Activated CD4-positive, alpha-beta T cell treated with anti-CD3 and anti-CD28 coated beads, Interleukin-2, amount 10 ng/mL, durations not matched to agents 7 days and 5 days (primary cell): Measurements from ENCODE around the gene SOX11. TPM values are rescaled to one million over a fixed set of nuclear protein-coding genes. Genes with fewer than 3 reads are reported as not detected.

Source experiments
- CTCF ChIA-PET: fragments of 350-600 bp; sonication (Branson Sonifier 250); formaldehyde crosslinking; loops from one replicate; lab custom pipeline; 2021; ENCODE audit warnings: antibody characterized with exemption; lab: Charles Lee
- POLR2A ChIA-PET: fragments of 350-600 bp; sonication (Branson Sonifier 250); formaldehyde crosslinking; loops from one replicate; lab custom pipeline; 2021; ENCODE audit warnings: antibody characterized with exemption; lab: Charles Lee
- DNase-seq: peaks from one replicate; pipeline ENCODE4 v3.0.0-alpha.2; 2020
- H3K27ac Mint-ChIP-seq: one replicate; pipeline ENCODE4 v1.8.0; 2021; ENCODE audit warnings: mild to moderate bottlenecking, moderate library complexity, mixed read lengths
- H3K27me3 Mint-ChIP-seq: one replicate; pipeline ENCODE4 v1.8.0; 2021; ENCODE audit warnings: mixed read lengths
- H3K36me3 Mint-ChIP-seq: one replicate; pipeline ENCODE4 v1.8.0; 2021; ENCODE audit warnings: low read depth, mixed read lengths
- H3K4me1 Mint-ChIP-seq: one replicate; pipeline ENCODE4 v1.8.0; 2021; ENCODE audit warnings: mixed read lengths
- H3K4me3 Mint-ChIP-seq: one replicate; pipeline ENCODE4 v1.8.0; 2021; ENCODE audit warnings: mild to moderate bottlenecking, moderate library complexity, mixed read lengths
- H3K9me3 Mint-ChIP-seq: one replicate; pipeline ENCODE4 v1.8.0; 2021; ENCODE audit warnings: mixed read lengths
- total RNA-seq, 2 experiments: library from RNA; stranded (reverse); gene quantifications; one replicate each; pipeline ENCODE4 v1.2.3, GENCODE V29; 2021

SOX11 gene
- total RNA-seq, 2 experiments from 2014 or later: not detected

DNA sequence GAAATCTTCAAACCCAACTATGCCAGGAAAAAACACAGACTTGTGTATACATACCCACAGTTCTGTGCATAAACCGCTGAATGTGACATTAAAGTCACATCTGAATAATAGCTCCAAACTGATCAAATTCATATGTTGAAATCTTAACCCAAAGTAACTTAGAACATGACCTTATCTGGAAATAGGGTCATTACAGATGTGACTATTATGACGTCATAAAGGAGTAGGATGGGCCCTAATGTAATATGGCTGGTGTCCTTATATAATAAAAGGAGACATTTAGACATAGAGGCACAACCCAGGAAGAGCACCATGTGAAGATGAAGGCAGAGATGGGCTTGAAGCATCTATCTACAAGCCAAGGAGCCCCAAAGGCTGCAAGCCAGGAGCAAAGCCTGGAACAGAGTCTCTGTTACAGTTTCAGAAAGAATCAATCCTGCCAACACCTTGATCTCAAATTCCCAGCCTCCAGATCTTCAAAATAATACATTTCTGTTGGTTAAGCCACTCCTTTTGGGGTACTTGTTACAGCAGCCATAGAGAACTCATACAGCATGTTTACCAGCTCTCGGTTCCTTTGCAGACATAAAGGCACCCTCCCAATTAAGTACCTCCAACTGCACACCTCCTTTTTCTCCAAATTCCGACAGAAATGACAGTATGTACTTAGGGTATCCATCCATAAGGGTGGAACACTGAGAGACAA, 27.6 kb downstream of the SOX11 start:
- H3K9me3 Mint-ChIP-seq: peaks cover 10% of the 10 kb centered on the region
- no peak overlapping the region for H3K27ac Mint-ChIP-seq
- H3K4me3 Mint-ChIP-seq: no peak overlapping the region
- H3K27me3 Mint-ChIP-seq: no peaks in the 10 kb centered on the region
- CTCF ChIA-PET: no interaction called here
- POLR2A ChIA-PET: no interaction called here
- H3K36me3 Mint-ChIP-seq: no peaks in the 10 kb centered on the region
- DNase-seq: no peak
- no peaks in the 10 kb centered on the region for H3K4me1 Mint-ChIP-seq

DNA sequence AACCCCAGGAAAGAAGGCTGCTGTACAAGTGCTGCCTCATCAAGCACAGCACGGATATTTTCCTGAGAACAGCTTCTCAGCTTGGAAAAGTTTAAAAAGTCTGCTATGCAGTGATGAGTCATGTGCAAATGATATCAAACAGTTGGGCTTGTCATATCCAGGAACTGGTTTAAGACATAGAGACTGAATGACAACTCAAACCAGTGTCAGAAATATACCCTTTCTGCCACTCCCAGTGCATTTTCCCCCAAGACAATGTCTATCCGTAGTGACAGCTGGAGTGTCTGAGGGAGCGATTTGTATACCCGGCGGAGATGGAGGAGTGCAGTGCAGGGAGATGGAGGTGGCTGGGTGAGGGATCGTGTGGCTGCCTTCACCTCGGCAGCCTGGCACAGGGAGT, 28.2 kb downstream of the SOX11 start:
- POLR2A ChIA-PET: no interaction called here
- Mint-ChIP-seq H3K27ac (no peak overlapping the region), H3K9me3 (peaks cover 10% of the 10 kb centered on the region), H3K27me3 (peaks cover 2% of the 10 kb centered on the region), H3K36me3 (no peaks in the 10 kb centered on the region), H3K4me3 (no peak overlapping the region), H3K4me1 (no peaks in the 10 kb centered on the region)
- CTCF ChIA-PET: no interaction called here
- no peak for DNase-seq

DNA sequence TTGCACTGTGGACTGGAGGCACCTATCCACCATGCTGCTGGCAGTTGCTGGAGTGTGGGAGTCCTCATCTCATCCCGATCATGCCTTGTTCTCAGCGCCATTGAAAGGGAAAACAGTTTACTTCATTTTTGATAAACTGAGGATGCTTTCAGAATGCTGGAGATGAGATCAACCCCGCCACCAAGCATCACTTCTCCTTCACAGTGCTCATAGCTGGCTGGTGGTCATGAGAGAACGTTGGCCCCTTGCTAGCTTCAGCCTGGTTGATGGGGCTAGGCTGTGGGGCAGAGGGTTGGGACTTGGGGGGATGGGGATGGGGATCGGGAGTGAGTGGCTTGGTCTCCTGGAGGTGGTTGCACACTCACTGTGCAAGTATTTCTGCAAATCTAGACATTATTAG, 30.1 kb downstream of the SOX11 start:
- ChIA-PET POLR2A (no interaction called here), CTCF (no interaction called here)
- Mint-ChIP-seq H3K9me3 (peaks cover 10% of the 10 kb centered on the region), H3K4me3 (no peak overlapping the region), H3K36me3 (no peaks in the 10 kb centered on the region), H3K4me1 (no peaks in the 10 kb centered on the region), H3K27ac (no peak overlapping the region), H3K27me3 (peaks cover 13% of the 10 kb centered on the region)
- DNase-seq: no peak

DNA sequence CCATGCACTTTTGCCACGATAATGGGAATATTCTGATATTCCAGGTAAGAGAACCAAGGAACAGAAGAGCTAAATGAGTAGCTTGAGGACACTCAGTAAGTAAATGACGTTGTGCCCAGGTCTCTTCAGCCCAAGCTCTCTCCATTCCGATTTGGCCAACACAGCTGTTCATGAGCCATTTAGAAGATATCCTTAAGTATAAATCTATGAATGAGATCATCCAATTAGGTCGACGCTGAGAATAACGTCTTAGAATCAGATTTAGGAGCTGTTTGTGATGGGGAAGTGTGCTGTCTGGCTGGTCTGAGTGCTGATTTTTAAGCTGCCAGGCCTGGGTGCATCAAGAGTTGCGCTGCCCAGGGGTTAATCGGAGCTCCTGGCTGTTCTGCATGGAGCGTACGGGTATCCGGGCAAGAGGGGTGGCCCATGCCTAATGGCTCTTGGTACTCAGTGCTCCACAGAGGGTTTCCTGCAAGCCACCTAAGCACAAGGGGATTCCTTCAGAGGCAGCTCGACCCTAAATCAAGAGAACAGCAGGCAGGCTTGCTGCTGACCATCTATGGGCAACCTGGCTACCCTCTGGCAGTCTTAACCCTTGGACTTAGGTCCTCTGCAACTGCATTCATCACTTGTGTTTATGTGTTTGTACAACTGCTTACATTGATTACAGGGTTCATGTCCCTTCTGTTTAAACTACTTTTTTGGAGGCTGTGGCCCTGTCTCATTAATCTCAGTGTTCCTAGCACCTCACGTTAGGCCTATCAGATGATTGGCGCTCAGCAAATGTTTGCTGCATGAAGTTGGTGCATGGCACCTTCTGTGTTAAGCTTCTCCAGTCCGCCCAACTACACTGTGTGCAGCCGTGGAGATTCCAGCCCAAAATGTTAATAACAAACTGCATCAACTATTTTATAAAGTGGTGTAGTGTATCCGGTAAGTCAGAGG, 31.9 kb downstream of the SOX11 start:
- no peak for DNase-seq
- no peaks in the 10 kb centered on the region for H3K4me1 Mint-ChIP-seq
- H3K27me3 Mint-ChIP-seq: peaks cover 13% of the 10 kb centered on the region
- ChIA-PET CTCF (no interaction called here), POLR2A (no interaction called here)
- no peak overlapping the region for H3K4me3 Mint-ChIP-seq
- no peak overlapping the region for H3K27ac Mint-ChIP-seq
- H3K9me3 Mint-ChIP-seq: peaks cover 4% of the 10 kb centered on the region
- H3K36me3 Mint-ChIP-seq: no peaks in the 10 kb centered on the region

DNA sequence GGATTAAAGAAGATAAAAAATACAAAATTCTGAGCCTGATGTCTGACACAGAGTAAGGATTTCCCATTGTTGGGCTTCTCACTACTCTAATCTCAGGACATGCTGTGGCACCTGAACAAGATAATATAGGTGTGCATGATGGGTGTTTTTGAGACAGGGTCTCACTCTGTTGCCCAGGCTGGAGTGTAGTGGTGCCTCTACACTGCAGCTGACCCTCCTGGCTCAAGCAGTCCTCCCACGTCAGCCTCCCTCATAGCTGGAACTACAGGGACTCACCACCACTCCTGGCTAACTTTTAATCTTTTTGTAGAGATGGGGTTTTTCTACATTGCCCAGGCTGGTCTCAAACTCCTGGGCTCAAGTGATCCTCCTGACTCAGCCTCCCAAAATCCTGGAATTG, 32.9 kb downstream of the SOX11 start:
- no peak overlapping the region for H3K27ac Mint-ChIP-seq
- H3K27me3 Mint-ChIP-seq: peaks cover 13% of the 10 kb centered on the region
- DNase-seq: no peak
- peaks cover 3% of the 10 kb centered on the region for H3K9me3 Mint-ChIP-seq
- H3K36me3 Mint-ChIP-seq: no peaks in the 10 kb centered on the region
- no peaks in the 10 kb centered on the region for H3K4me1 Mint-ChIP-seq
- POLR2A ChIA-PET: no interaction called here
- CTCF ChIA-PET: no interaction called here
- no peak overlapping the region for H3K4me3 Mint-ChIP-seq

DNA sequence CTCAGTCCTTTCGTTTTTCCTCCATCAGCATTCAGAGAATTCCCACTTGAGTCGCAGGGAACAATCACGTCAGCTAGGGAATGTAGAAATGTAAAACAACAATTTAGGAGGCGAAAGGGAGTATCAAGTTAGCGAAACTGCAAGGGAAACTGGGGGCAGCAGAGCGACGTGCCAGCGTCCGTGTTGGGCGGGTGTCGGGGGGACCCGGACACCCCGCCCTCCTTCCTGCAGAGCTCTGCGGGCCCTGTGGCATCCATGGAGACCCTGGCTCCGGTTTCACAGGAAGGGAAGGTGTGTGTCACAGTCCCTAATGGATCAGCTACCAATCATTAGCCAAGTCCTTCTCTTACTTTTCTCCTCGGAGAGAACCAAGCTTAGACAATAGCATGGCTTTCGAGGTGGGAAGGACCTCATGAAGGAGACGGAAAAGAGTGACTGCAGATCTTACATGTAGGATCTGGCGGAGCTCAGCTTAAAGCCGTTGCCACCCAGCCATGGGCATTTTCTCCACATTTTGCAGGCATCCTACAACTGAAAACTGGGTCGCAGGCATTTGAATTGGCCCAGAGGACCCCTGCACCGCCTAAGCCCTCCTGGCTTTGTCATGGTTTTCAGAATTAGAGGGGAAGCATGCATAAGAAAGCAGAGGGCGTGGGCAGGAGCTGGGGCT, 33.7 kb downstream of the SOX11 start:
- POLR2A ChIA-PET: no interaction called here
- H3K4me3 Mint-ChIP-seq: no peak overlapping the region
- no peaks in the 10 kb centered on the region for H3K9me3 Mint-ChIP-seq
- no peak for DNase-seq
- CTCF ChIA-PET: no interaction called here
- peaks cover 13% of the 10 kb centered on the region for H3K27me3 Mint-ChIP-seq
- H3K27ac Mint-ChIP-seq: no peak overlapping the region
- H3K4me1 Mint-ChIP-seq: no peaks in the 10 kb centered on the region
- no peaks in the 10 kb centered on the region for H3K36me3 Mint-ChIP-seq

DNA sequence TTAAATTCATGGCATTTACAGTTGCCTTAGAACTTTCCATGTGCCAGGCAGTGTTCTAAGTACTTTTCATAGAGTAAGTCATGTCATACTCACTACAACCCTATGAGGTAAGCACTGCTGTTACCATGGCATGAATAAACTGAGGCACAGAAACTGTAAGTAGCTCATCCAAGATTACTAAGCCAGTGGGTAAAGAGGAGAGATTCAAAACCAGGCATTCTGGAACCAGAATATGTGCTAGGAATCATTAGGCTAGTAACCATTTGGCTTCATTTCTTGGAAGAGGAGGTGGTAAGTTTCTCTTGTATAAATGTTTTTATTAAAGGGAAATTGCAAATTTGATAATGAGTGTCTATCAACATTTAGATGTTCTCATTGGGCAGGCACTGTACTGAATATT, 35.1 kb downstream of the SOX11 start:
- Mint-ChIP-seq H3K36me3 (no peaks in the 10 kb centered on the region), H3K27ac (no peak overlapping the region), H3K4me3 (no peak overlapping the region), H3K4me1 (no peaks in the 10 kb centered on the region), H3K27me3 (peaks cover 13% of the 10 kb centered on the region), H3K9me3 (no peaks in the 10 kb centered on the region)
- no peak for DNase-seq
- ChIA-PET CTCF (no interaction called here), POLR2A (no interaction called here)

DNA sequence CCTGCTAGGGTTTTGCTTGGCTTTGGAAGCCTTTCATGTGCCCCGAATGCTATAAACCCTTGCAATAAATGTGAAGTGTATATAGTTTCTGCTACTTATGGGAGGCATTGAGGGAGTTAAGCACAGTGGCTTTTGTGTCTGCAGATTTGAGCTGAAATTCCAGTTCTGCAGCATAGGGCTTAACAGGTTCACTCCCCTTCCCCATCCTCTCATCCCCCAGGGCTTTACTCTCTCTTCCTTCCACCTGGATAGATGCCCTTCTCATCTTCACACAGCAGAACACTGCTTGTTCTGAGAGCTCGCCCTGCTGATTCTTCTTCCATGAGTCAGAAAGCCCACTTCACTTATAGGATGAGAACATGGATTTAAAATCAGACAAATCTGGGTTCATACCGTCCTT, 37.2 kb downstream of the SOX11 start:
- no peaks in the 10 kb centered on the region for H3K4me1 Mint-ChIP-seq
- no peak for DNase-seq
- no peaks in the 10 kb centered on the region for H3K9me3 Mint-ChIP-seq
- H3K27ac Mint-ChIP-seq: no peak overlapping the region
- H3K36me3 Mint-ChIP-seq: no peaks in the 10 kb centered on the region
- POLR2A ChIA-PET: no interaction called here
- H3K4me3 Mint-ChIP-seq: no peak overlapping the region
- CTCF ChIA-PET: no interaction called here
- peaks cover 13% of the 10 kb centered on the region for H3K27me3 Mint-ChIP-seq

DNA sequence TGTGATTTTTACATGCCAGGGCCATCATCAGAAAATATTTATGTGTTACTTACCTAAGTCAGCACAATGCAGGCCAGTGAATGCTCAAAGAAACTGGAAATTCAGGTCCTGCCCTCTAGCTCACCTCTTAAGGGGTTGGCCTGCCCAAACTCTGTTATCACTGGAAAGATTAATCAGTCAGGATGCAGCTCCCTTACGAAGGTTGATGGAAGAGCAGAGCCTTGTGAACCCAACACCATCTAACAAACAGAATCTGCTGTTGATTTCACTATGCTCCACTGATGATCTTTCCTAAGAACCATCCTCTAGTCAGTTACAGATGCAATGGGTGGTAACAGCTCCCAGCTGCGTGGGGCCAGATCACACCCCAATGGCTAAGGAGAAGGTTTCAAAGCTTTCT, 38.2 kb downstream of the SOX11 start:
- ChIA-PET POLR2A (no interaction called here), CTCF (no interaction called here)
- no peaks in the 10 kb centered on the region for H3K9me3 Mint-ChIP-seq
- H3K4me3 Mint-ChIP-seq: no peak overlapping the region
- peaks cover 11% of the 10 kb centered on the region for H3K27me3 Mint-ChIP-seq
- H3K4me1 Mint-ChIP-seq: no peaks in the 10 kb centered on the region
- H3K36me3 Mint-ChIP-seq: no peaks in the 10 kb centered on the region
- no peak for DNase-seq
- no peak overlapping the region for H3K27ac Mint-ChIP-seq

DNA sequence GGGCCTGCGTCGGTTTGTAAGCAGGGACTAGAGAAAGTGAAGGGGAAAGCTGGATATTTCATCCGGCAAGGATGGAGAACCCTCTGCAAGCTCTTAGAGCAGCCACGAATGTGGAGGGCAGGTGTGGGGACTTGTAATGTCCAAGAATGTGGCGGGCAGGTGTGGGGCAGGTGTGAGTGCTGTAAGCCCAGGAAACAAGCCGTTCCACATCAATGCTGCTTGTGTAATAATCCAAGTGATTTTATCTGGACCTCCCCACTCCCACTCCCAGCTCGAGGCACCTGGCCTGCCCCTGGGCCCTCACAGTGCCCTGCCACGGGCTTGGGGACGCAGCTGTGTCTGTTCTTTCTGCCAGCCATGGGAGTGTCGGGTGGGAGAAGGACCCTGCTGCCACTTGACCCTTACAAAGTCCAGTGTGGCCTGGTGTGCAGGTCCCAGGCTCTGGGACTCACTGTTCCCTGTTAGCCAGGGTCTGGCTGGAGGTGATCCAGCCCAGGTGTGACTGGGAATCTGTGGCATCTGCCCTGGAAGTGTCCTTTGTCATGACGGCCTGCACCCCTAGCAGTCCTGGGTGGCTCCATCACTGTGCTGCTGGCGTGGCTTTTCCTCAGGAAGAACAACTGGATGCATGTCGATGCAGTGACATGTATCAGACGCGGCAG, 42.8 kb downstream of the SOX11 start:
- H3K4me3 Mint-ChIP-seq: no peak overlapping the region

DNA sequence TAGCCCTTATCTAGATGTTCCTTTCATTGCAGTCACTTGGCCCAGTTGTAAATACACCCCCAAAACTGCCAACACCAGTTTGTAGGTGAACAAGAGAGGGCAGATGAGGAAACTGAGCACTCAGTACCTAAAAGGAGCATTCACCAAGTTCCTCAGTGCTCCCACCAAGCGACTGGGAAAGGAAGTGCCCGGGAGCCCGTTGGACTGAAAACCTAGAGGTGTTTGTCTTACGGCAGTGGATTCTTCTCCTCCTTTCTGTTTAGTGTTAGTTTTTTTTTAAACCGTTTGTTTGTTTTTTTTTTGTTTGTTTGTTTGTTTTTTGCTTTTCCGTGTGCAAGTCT, 43.3 kb downstream of the SOX11 start:
- Mint-ChIP-seq H3K4me1 (no peaks in the 10 kb centered on the region), H3K4me3 (no peak overlapping the region), H3K27ac (no peak overlapping the region), H3K36me3 (no peaks in the 10 kb centered on the region), H3K9me3 (no peaks in the 10 kb centered on the region), H3K27me3 (no peaks in the 10 kb centered on the region)
- ChIA-PET POLR2A (no interaction called here), CTCF (no interaction called here)
- DNase-seq: no peak

More for the DNA sequence above, 42.8 kb downstream of the SOX11 start:
- no peak overlapping the region for H3K27ac Mint-ChIP-seq
- no peaks in the 10 kb centered on the region for H3K27me3 Mint-ChIP-seq
- no peaks in the 10 kb centered on the region for H3K4me1 Mint-ChIP-seq
- no peaks in the 10 kb centered on the region for H3K9me3 Mint-ChIP-seq
- ChIA-PET POLR2A (no interaction called here), CTCF (no interaction called here)
- DNase-seq: no peak
- H3K36me3 Mint-ChIP-seq: no peaks in the 10 kb centered on the region

DNA sequence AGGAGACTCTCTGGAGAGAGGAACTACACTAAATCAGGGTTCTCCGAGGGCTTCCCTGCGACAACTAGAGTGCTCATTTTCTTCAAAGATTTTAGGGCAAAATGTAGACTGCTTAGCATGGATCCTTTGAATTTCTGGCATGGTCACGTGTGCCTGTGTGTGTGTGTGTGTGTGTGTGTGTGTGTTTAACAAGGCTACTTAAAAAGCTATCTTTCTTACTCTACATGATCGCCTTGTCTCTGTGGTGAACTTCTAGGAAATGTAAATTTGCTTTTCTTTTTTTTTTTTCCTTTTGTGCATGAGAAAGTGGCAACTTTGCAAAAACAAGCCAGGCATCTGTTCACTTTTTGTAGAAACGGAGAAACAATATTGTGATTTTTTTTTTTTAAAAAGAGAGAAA, 43.9 kb downstream of the SOX11 start:
- CTCF ChIA-PET: interaction anchor here (0.7 kb wide), 2 partner anchors 135 to 445 kb away, joined by 3 read pairs; no protein-coding TSS in a partner anchor
- Mint-ChIP-seq H3K4me1 (no peaks in the 10 kb centered on the region), H3K4me3 (no peak overlapping the region), H3K9me3 (no peaks in the 10 kb centered on the region), H3K27ac (no peak overlapping the region), H3K27me3 (no peaks in the 10 kb centered on the region), H3K36me3 (no peaks in the 10 kb centered on the region)
- POLR2A ChIA-PET: no interaction called here
- DNase-seq: no peak

DNA sequence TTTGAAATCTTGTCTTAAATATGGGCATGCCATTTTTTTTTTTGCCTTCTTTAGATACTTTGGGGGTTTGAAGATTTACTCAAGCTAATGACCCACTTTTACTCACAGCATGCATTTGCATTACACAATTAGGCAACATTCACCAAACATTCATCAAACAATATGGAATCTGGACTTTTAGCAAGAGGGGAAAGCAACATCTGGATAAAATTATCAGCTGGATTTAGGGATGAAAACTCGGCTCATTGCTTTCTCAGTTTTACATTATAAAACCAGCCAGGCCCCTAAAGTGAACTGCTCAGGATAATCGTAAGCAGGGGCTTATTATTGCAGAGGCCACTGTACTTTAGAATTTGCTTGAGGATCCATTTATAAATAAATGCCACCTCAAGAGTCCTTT, 44.7 kb downstream of the SOX11 start:
- no peaks in the 10 kb centered on the region for H3K36me3 Mint-ChIP-seq
- no peaks in the 10 kb centered on the region for H3K27me3 Mint-ChIP-seq
- DNase-seq: no peak
- H3K9me3 Mint-ChIP-seq: no peaks in the 10 kb centered on the region
- H3K27ac Mint-ChIP-seq: no peak overlapping the region
- no peak overlapping the region for H3K4me3 Mint-ChIP-seq
- H3K4me1 Mint-ChIP-seq: no peaks in the 10 kb centered on the region
- ChIA-PET POLR2A (no interaction called here), CTCF (no interaction called here)
